Suprapubic skin (tissue), 4 donors: ENCODE measurements around the gene CAPN14.

Experiments used
- EP300 ChIP-seq: sonication (generic); formaldehyde crosslinking; IDR thresholded peaks from one replicate; pipeline ENCODE4 v1.6.1; 2017; ENCODE audit warnings: antibody characterized with exemption
- POLR2A ChIP-seq, 2 donors: fragments of 450-650 bp; IDR thresholded peaks; one replicate each; pipeline ENCODE4 v1.6.1; 2017; ENCODE audit warnings: antibody characterized with exemption in 2 of 2, mild to moderate bottlenecking in 2 of 2, moderate library complexity in 2 of 2
- POLR2AphosphoS5 ChIP-seq, 3 donors: sonication (generic); formaldehyde crosslinking; IDR thresholded peaks; one replicate each; pipeline ENCODE4 v1.6.1; 2017; ENCODE audit warnings: antibody characterized with exemption in 3 of 3
- TF ChIP-seq, protein P1 (sequence below), 2 donors: fragments of 200-600 bp in 1 of 2; fragments of 450-650 bp in 1 of 2; sonication (generic) in 1 of 2; IDR thresholded peaks; one replicate each; pipeline ENCODE4 v1.5.1; 2016 to 2019; ENCODE audit warnings: antibody characterized with exemption in 2 of 2, mild to moderate bottlenecking in 1 of 2, moderate library complexity in 1 of 2

- TF ChIP-seq POLR2A (IDR thresholded peaks at IDR 0.05), result no peak
- TF ChIP-seq, protein P1, sequence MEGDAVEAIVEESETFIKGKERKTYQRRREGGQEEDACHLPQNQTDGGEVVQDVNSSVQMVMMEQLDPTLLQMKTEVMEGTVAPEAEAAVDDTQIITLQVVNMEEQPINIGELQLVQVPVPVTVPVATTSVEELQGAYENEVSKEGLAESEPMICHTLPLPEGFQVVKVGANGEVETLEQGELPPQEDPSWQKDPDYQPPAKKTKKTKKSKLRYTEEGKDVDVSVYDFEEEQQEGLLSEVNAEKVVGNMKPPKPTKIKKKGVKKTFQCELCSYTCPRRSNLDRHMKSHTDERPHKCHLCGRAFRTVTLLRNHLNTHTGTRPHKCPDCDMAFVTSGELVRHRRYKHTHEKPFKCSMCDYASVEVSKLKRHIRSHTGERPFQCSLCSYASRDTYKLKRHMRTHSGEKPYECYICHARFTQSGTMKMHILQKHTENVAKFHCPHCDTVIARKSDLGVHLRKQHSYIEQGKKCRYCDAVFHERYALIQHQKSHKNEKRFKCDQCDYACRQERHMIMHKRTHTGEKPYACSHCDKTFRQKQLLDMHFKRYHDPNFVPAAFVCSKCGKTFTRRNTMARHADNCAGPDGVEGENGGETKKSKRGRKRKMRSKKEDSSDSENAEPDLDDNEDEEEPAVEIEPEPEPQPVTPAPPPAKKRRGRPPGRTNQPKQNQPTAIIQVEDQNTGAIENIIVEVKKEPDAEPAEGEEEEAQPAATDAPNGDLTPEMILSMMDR (IDR thresholded peaks at IDR 0.05), result no peak
- TF ChIP-seq POLR2AphosphoS5 (IDR thresholded peaks at IDR 0.05), result no peak
- no peak for TF ChIP-seq EP300
These were observed 92.4 kb downstream of the CAPN14 start for GRCh38 chr2:31124904-31125303.
